ENCODE measurements around the gene HACD2.

GRCh38 chr3:123525433-123525832 is 59.4 kb downstream of the HACD2 start:
- TF ChIP-seq CTCF (conservative IDR thresholded peaks at IDR 0.05; ENCODE audit: low read depth, low read length): no peak
- no peak for TF ChIP-seq EZH2 (IDR thresholded peaks at IDR 0.05; ENCODE audit: low read length, unreplicated experiment)
